ENCODE results near the gene RNF141. TPM values are rescaled to one million over a fixed set of nuclear protein-coding genes. Genes with fewer than 3 reads are reported as not detected.

The RNF141 gene
- total RNA-seq, 3 donors from 2014 or later (not counting 1 experiment from before 2014, with no cell fraction given) = 10.3 to 13.9 (median 11.7) TPM

DNA sequence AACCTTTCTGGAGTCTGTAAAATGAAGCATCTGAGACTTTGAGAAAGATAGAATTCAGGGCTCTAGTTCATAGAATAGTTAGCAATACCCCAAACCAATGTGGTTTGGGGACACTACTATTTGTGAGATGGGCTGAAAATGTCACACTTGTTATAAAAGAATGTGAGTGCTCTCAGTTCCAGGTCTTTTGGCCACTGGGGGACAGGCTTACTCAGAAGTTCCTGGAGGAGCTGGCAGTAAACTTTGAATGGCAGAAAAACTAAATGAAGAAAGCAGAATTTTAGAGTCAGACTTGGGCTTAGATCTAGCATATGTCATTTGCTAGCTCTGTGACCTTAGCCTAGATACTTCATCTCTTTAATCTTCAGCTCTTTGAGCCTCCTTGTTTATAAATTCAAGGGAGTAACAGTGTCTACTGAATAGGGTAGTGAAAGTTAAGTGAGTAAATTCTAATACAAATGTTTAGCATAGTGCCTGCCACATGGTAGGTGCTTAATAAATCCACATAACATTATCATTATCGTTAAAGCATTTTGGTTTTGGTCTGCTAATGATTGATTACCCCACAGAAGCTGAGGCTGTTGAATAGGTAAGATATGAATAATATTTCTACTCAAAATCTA lies 23.8 kb upstream of the RNF141 start:
- H3K27me3 ChIP-seq (ENCODE audit: control insufficient read depth, insufficient read depth, low read length) = no peaks in the 10 kb centered on the region
- Mint-ChIP-seq H3K36me3 (no peaks in the 10 kb centered on the region), H3K4me3 (no peak overlapping the region), H3K4me1 (no peaks in the 10 kb centered on the region), H3K27me3 (ENCODE audit: low read depth in 2 of 2) (peaks cover 0 to 6% of the 10 kb centered on the region in 2 donors), H3K27ac (no peak overlapping the region), H3K9me3 (no peaks in the 10 kb centered on the region)
- no peak overlapping the region for H3K4me3 ChIP-seq (ENCODE audit: low read length)
- intact Hi-C loops (cut with micrococcal nuclease) = no loop called here
- H3K4me1 ChIP-seq (ENCODE audit: control insufficient read depth, insufficient read depth, low read length) = no peaks in the 10 kb centered on the region
- DNase-seq (no peak), ATAC-seq (no peak)
- H3K36me3 ChIP-seq (ENCODE audit: control insufficient read depth, insufficient read depth, low read length) = no peaks in the 10 kb centered on the region
- TF ChIP-seq CTCF (IDR thresholded peaks at IDR 0.05) = no peak
- H3K27ac ChIP-seq (ENCODE audit: low read length) = no peak overlapping the region
- WGBS (ENCODE audit: insufficient coverage) = no CpG with 5 or more reads among the region's 1 CpG
- H3K9me3 ChIP-seq (ENCODE audit: control insufficient read depth, insufficient read depth, low read length) = no peaks in the 10 kb centered on the region

GRCh38 chr11:10564030-10564429 lies 23.0 kb upstream of the RNF141 start:
- H3K36me3 ChIP-seq (ENCODE audit: control insufficient read depth, insufficient read depth, low read length) = no peaks in the 10 kb centered on the region
- DNase-seq = no peak
- Mint-ChIP-seq H3K27ac (no peak overlapping the region), H3K9me3 (no peaks in the 10 kb centered on the region), H3K4me3 (no peak overlapping the region), H3K27me3 (ENCODE audit: low read depth in 2 of 2) (peaks cover 0 to 6% of the 10 kb centered on the region in 2 donors), H3K4me1 (no peaks in the 10 kb centered on the region), H3K36me3 (no peaks in the 10 kb centered on the region)
- no peak overlapping the region for H3K27ac ChIP-seq (ENCODE audit: low read length)
- H3K4me3 ChIP-seq (ENCODE audit: low read length) = no peak overlapping the region
- H3K27me3 ChIP-seq (ENCODE audit: control insufficient read depth, insufficient read depth, low read length) = no peaks in the 10 kb centered on the region
- TF ChIP-seq CTCF (IDR thresholded peaks at IDR 0.05) = no peak
- intact Hi-C loops (cut with micrococcal nuclease) = no loop called here
- 75% methylated on average over 3 of the region's 3 CpGs for WGBS (ENCODE audit: insufficient coverage)
- ATAC-seq = no peak
- no peaks in the 10 kb centered on the region for H3K4me1 ChIP-seq (ENCODE audit: control insufficient read depth, insufficient read depth, low read length)
- no peaks in the 10 kb centered on the region for H3K9me3 ChIP-seq (ENCODE audit: control insufficient read depth, insufficient read depth, low read length)

GRCh38 chr11:10561947-10562346 lies 21.0 kb upstream of the RNF141 start:
- H3K9me3 Mint-ChIP-seq = no peaks in the 10 kb centered on the region
- no peak for TF ChIP-seq CTCF (IDR thresholded peaks at IDR 0.05)
- Histone ChIP-seq H3K9me3 (ENCODE audit: control insufficient read depth, insufficient read depth, low read length) (no peaks in the 10 kb centered on the region), H3K4me1 (ENCODE audit: control insufficient read depth, insufficient read depth, low read length) (no peaks in the 10 kb centered on the region), H3K27me3 (ENCODE audit: control insufficient read depth, insufficient read depth, low read length) (no peaks in the 10 kb centered on the region), H3K27ac (ENCODE audit: low read length) (no peak overlapping the region), H3K4me3 (ENCODE audit: low read length) (no peak overlapping the region), H3K36me3 (ENCODE audit: control insufficient read depth, insufficient read depth, low read length) (no peaks in the 10 kb centered on the region)
- ATAC-seq (no peak), DNase-seq (no peak)
- H3K27ac Mint-ChIP-seq = no peak overlapping the region
- H3K4me1 Mint-ChIP-seq = no peaks in the 10 kb centered on the region
- 90% methylated on average over 1 of the region's 1 CpG for WGBS (ENCODE audit: insufficient coverage)
- intact Hi-C loops (cut with micrococcal nuclease) = no loop called here
- peaks cover 4 to 12% of the 10 kb centered on the region in 2 donors for H3K27me3 Mint-ChIP-seq (ENCODE audit: low read depth in 2 of 2)
- H3K4me3 Mint-ChIP-seq = no peak overlapping the region
- no peaks in the 10 kb centered on the region for H3K36me3 Mint-ChIP-seq

Measured in natural killer cell (primary cell).